ENCODE data around the gene HCN4. TPM values are rescaled to one million over a fixed set of nuclear protein-coding genes. Genes with fewer than 3 reads are reported as not detected.

HCN4 gene
- total RNA-seq, 2 experiments from 2014 or later, result not detected

GRCh38 chr15:73398861-73399260 lies 30.1 kb upstream of the HCN4 start:
- ATAC-seq (ENCODE audit: poor library complexity) (no peak), DNase-seq (no peak)
- ChIA-PET CTCF (no interaction called here), POLR2A (no interaction called here)
- H3K4me3 ChIP-seq (ENCODE audit: low read length), result no peak overlapping the region
- no peaks in the 10 kb centered on the region for H3K4me1 ChIP-seq (ENCODE audit: insufficient read depth, low read length)
- no peak overlapping the region for H3K4me3 Mint-ChIP-seq
- H3K9me3 Mint-ChIP-seq, result no peaks in the 10 kb centered on the region
- H3K27me3 Mint-ChIP-seq, result peaks cover 8% of the 10 kb centered on the region
- TF ChIP-seq, protein P1, sequence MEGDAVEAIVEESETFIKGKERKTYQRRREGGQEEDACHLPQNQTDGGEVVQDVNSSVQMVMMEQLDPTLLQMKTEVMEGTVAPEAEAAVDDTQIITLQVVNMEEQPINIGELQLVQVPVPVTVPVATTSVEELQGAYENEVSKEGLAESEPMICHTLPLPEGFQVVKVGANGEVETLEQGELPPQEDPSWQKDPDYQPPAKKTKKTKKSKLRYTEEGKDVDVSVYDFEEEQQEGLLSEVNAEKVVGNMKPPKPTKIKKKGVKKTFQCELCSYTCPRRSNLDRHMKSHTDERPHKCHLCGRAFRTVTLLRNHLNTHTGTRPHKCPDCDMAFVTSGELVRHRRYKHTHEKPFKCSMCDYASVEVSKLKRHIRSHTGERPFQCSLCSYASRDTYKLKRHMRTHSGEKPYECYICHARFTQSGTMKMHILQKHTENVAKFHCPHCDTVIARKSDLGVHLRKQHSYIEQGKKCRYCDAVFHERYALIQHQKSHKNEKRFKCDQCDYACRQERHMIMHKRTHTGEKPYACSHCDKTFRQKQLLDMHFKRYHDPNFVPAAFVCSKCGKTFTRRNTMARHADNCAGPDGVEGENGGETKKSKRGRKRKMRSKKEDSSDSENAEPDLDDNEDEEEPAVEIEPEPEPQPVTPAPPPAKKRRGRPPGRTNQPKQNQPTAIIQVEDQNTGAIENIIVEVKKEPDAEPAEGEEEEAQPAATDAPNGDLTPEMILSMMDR (IDR thresholded peaks at IDR 0.05), result no peak
- no peaks in the 10 kb centered on the region for H3K36me3 Mint-ChIP-seq (ENCODE audit: low read depth)
- H3K9me3 ChIP-seq (ENCODE audit: control insufficient read depth in 1 of 2, insufficient read depth in 1 of 2, low read length in 2 of 2), result no peaks in the 10 kb centered on the region
- intact Hi-C loops (cut with DNase I, micrococcal nuclease), result no loop called here
- no peak overlapping the region for H3K27ac Mint-ChIP-seq
- no peaks in the 10 kb centered on the region for H3K36me3 ChIP-seq (ENCODE audit: insufficient read depth, low read length)
- no peak overlapping the region for H3K27ac ChIP-seq (ENCODE audit: low read depth in 1 of 2, low read length in 2 of 2)
- no peaks in the 10 kb centered on the region for H3K4me1 Mint-ChIP-seq (ENCODE audit: low read depth)
- peaks cover 0 to 14% of the 10 kb centered on the region in 2 experiments for H3K27me3 ChIP-seq (ENCODE audit: control insufficient read depth in 1 of 2, insufficient read depth in 2 of 2, low read length in 2 of 2)

DNA sequence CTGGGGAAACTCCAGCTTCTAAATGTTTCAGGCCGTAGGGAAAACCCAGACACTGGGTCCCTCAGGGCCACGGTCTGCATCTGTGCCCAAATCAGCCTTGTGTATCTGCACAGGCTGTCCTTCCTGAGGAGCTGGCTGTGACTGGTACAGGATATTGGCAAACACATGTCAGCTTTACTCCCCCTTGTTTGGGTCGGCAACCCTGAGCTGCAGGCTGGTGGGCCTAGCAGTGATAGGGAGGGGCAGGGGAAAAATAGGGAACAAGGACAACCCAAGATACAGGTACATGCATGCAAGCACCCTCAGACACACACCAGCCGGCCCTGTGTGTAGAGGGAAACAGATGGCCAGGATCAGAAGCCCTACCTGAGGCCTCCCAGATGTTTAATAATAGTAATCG lies 28.7 kb upstream of the HCN4 start:
- no peaks in the 10 kb centered on the region for H3K36me3 Mint-ChIP-seq (ENCODE audit: low read depth)

GRCh38 chr15:73395671-73396070 lies 26.9 kb upstream of the HCN4 start:
- Mint-ChIP-seq H3K4me1 (ENCODE audit: low read depth) (no peaks in the 10 kb centered on the region), H3K27me3 (peaks cover 26% of the 10 kb centered on the region), H3K27ac (no peak overlapping the region), H3K36me3 (ENCODE audit: low read depth) (no peaks in the 10 kb centered on the region), H3K9me3 (no peaks in the 10 kb centered on the region), H3K4me3 (no peak overlapping the region)
- DNase-seq, result no peak
- H3K27ac ChIP-seq (ENCODE audit: low read depth in 1 of 2, low read length in 2 of 2), result no peak overlapping the region
- no peak overlapping the region for H3K4me3 ChIP-seq (ENCODE audit: low read length)
- ATAC-seq (ENCODE audit: poor library complexity), result no peak
- ChIA-PET POLR2A (no interaction called here), CTCF (interaction anchor here (0.7 kb wide), 1 partner anchor 422 kb away, joined by 7 read pairs; no protein-coding TSS in a partner anchor)
- H3K9me3 ChIP-seq (ENCODE audit: control insufficient read depth in 1 of 2, insufficient read depth in 1 of 2, low read length in 2 of 2), result no peaks in the 10 kb centered on the region
- H3K4me1 ChIP-seq (ENCODE audit: insufficient read depth, low read length), result no peaks in the 10 kb centered on the region
- TF ChIP-seq, protein P1 (IDR thresholded peaks at IDR 0.05), result no peak
- intact Hi-C loops (cut with DNase I, micrococcal nuclease), result no loop called here
- peaks cover 2 to 14% of the 10 kb centered on the region in 2 experiments for H3K27me3 ChIP-seq (ENCODE audit: control insufficient read depth in 1 of 2, insufficient read depth in 2 of 2, low read length in 2 of 2)
- H3K36me3 ChIP-seq (ENCODE audit: insufficient read depth, low read length), result no peaks in the 10 kb centered on the region

More for the DNA sequence above, 28.7 kb upstream of the HCN4 start:
- POLR2A ChIA-PET, result no interaction called here
- no peaks in the 10 kb centered on the region for H3K9me3 Mint-ChIP-seq
- no peak overlapping the region for H3K27ac Mint-ChIP-seq
- no peaks in the 10 kb centered on the region for H3K4me1 ChIP-seq (ENCODE audit: insufficient read depth, low read length)
- H3K27me3 ChIP-seq (ENCODE audit: control insufficient read depth in 1 of 2, insufficient read depth in 2 of 2, low read length in 2 of 2), result peaks cover 0 to 14% of the 10 kb centered on the region in 2 experiments
- no peak overlapping the region for H3K4me3 ChIP-seq (ENCODE audit: low read length)
- H3K36me3 ChIP-seq (ENCODE audit: insufficient read depth, low read length), result no peaks in the 10 kb centered on the region
- CTCF ChIA-PET, result no interaction called here
- H3K9me3 ChIP-seq (ENCODE audit: control insufficient read depth in 1 of 2, insufficient read depth in 1 of 2, low read length in 2 of 2), result no peaks in the 10 kb centered on the region
- H3K27ac ChIP-seq (ENCODE audit: low read depth in 1 of 2, low read length in 2 of 2), result no peak overlapping the region
- peaks cover 14% of the 10 kb centered on the region for H3K27me3 Mint-ChIP-seq
- H3K4me3 Mint-ChIP-seq, result no peak overlapping the region
- TF ChIP-seq, protein P1 (IDR thresholded peaks at IDR 0.05), result no peak
- ATAC-seq (ENCODE audit: poor library complexity), result no peak
- intact Hi-C loops (cut with DNase I, micrococcal nuclease), result no loop called here
- no peaks in the 10 kb centered on the region for H3K4me1 Mint-ChIP-seq (ENCODE audit: low read depth)
- DNase-seq, result no peak
